Activated T-cell treated with anti-CD3 and anti-CD28 coated beads for 4 hours (primary cell): ENCODE measurements around the gene CISD2.
"Not testable (repeated sequence)": the region's sequence is repeated elsewhere in the genome, so short reads cannot be mapped to it uniquely, and the experiment has no call there.

Experiments
- DNase-seq: peaks from one replicate; pipeline ENCODE4 v3.0.0-alpha.2; 2020

CISD2 gene

DNA sequence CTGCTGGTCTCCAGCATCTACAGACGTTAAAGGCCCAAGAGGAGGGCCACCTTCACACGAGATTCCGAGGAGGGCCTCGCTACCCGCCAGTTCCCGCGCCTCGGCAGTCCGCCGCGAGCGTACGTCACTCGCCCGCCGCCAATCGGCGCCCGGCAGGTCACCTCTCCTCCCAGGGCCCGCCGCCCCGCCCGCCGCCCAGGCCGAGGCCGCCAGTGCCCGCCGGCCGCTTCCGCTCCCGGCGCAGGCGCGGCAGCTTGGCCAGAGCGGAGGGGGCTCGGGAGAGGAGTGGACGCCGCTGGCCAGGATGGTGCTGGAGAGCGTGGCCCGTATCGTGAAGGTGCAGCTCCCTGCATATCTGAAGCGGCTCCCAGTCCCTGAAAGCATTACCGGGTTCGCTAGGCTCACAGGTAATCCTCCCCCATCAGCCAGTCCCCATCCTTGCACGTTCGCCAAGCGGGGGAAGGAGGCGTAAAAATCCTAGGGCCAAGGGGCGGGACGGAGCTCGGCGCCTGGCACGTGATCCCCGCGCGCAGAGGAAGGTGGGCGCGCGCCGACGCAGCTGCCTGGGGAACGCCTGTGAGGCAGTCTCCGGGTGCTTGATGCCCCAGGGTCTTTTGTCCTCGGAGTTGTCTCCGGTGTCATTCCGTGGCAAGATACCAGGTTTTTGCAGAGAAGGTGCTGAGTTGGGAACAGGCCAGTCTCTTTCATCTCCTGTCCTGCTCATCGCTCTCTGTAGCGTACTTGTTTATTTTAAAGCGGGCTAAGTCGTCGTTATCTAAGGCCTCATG lies at the start of gene CISD2:
Gene CISD2 (plus strand): TSS at position 212 of the 788 bp plus-strand sequence. CDS start 93 bp downstream, at position 305.
- peak; percentile 82 for DNase-seq

GRCh38 chr4:102819100-102819499 lies 49.7 kb upstream of the CISD2 start:
- DNase-seq: not testable (repeated sequence)

GRCh38 chr4:102819588-102820365 lies 49.0 kb upstream of the CISD2 start:
- DNase-seq: no peak

GRCh38 chr4:102823464-102823863 lies 45.3 kb upstream of the CISD2 start:
- no peak for DNase-seq

GRCh38 chr4:102823897-102824296 lies 44.9 kb upstream of the CISD2 start:
- DNase-seq: no peak

- no peak for DNase-seq
Measured at GRCh38 chr4:102824398-102824797, 44.4 kb upstream of the CISD2 start.

- peak; percentile 25 for DNase-seq
Measured at GRCh38 chr4:102825261-102826091, 43.3 kb upstream of the CISD2 start.

DNA sequence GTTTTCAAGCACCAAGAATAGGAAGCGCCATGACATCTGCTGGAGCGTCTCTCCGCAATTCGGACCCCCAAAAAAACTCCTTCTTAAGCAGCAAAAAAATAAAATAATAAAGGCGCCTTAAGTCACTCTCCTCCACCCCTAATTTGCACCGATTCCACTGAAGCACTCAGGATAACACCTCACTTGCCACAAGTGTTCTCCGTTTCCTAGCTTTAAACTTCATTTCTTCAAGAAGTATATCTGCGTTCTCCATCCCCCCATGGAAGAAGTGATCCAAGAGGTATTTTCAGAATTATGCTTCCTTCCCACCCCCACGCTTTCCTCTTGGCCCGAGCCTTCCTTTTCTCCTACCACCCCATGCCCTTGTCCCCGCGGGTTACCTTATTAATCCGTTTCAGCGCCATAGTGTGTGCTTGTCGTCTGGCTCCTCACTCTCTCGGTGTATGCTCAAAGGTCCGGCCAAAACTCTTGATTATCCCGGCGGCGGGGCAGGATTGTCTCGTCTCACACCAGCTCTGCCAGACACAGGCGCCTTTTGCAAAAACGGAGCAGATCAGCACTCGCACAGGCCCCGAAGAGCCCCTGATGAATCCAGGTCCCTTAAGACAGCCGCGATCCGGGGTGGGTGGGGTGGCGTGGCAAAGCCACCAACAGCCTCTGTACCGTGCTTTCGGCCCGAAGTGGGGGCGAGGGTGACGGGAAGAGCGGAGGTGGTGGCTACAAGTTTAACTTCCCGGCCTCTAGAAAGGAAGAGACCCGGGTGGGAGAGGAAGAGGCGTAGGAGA lies 42.5 kb upstream of the CISD2 start:
- DNase-seq: peak; percentile 63

DNA sequence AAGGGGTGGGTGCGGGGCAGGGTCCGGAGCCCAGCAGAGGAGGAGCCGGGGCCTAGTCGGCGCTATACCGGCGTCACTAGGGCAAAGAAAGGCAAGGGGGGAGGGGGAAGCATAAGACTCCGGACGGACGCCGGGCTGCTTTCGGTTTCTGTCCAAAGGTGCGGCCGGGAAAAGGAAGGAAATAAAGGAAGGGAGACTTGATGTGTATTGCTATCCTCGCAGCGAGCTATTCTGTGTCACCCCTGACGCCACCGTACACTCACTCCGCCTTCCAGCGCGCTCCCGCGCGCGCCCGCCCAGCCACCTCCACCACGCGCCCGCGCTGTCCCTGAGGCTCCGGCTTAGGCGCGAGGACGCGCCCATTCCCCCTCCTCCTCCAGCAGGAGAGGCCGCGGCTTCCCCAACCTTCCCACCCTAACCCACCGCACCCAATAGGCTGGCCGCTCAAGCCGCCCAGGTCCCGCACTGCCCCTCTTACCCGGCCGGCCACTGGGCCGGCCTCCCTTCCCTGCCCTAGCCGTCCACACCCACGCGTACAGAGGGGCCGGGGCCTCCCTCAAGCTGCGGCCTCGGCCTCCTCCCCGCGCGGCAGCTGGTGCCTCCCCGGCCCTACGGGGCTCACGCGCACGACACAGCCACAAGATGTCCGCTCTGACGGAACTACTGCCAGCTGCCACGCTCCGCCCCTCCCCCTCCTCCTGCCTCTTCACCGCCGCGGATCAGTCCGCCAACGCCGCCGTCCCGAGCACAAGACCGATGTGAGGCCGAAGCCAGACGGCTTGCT lies 41.7 kb upstream of the CISD2 start, which contains the start of gene UBE2D3:
Gene UBE2D3 (minus strand): TSS at position 662 of the 784 bp plus-strand sequence. CDS start 1,043 bp downstream, outside the sequence.
- DNase-seq: peak; percentile 91

GRCh38 chr4:102827674-102828496 lies 40.9 kb upstream of the CISD2 start:
- peak; percentile 96 for DNase-seq

GRCh38 chr4:102828497-102828808 lies 40.3 kb upstream of the CISD2 start:
- DNase-seq: no peak

DNA sequence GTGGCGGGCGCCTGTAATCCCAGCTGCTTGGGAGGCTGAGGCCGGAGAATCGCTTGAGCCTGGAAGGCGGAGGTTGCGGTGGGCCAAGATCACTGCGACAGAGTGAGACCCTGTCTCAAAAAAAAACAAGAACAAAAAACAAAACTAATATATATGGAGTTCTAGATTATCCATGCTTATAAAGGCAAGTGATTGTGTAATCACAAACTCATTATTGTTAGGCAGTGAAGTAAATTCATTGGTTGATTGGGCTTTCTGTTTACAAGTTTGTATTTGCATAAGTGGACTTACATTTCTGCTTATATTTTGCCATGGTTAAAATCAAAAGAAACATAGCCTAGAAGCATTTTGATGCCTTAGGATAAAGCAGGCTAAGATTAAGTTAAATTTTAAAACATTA lies 39.0 kb upstream of the CISD2 start:
- no peak for DNase-seq

GRCh38 chr4:102832105-102832504 lies 36.7 kb upstream of the CISD2 start:
- no peak for DNase-seq

DNA sequence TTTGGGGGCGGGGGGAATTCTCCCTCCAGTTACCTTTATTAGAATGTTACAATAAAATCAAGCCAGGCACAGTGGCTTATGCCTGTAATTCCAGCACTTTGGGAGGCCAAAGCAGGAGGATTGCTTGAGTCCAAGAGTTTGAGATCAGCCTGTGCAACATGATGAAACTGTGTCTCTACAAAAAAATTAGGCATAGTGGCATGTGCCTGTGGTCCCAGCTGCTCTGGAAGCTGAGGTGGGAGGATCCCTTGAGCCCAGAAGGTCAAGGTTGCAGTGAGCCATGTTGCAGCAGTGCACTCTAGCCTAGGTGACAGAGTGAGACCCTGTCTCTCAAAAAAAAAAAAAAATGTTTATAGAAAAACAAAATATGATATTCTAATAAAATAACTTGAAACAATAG lies 36.1 kb upstream of the CISD2 start:
- DNase-seq: no peak

- no peak for DNase-seq
Measured at GRCh38 chr4:102836596-102836995, 32.2 kb upstream of the CISD2 start.

GRCh38 chr4:102842367-102842766 lies 26.4 kb upstream of the CISD2 start:
- no peak for DNase-seq

DNA sequence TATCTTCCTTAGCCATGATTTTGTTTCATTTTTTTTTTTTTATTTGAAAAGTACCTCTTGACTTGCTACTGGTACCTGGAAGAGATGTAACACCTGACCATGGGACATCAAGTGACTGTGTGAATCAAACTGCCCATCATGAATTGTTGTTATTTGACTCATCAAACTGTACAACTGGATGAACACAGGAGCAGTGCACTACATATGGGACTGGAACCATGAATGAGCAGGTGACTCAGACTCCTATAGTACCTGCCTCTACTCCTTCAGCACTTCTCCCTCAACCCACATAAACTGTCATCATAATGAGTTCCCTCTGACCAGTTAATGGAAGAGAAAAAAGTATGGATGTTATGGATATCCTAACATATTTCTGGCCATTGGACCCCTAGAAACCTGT lies 25.5 kb upstream of the CISD2 start:
- DNase-seq: no peak

DNA sequence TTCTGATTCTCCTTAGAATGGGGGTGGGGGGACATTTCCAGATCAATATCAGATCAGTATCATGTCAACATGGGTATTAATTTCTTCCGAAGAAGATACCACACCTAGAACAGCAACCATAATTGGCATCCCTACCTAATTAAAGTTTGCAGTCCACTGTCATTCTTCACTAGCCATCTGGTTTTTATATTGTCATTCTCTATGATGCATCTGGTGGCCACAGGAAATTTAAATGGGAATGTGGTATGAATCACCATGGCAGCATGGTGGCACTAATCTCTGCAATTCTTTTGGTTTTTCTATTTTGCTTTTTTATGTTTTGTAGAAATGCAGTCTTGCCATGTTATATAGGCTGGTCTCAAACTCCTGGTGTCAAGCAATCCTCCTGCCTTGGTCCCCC lies 24.9 kb upstream of the CISD2 start:
- DNase-seq: no peak

- no peak for DNase-seq
Measured at GRCh38 chr4:102847687-102848086, 21.1 kb upstream of the CISD2 start.

DNA sequence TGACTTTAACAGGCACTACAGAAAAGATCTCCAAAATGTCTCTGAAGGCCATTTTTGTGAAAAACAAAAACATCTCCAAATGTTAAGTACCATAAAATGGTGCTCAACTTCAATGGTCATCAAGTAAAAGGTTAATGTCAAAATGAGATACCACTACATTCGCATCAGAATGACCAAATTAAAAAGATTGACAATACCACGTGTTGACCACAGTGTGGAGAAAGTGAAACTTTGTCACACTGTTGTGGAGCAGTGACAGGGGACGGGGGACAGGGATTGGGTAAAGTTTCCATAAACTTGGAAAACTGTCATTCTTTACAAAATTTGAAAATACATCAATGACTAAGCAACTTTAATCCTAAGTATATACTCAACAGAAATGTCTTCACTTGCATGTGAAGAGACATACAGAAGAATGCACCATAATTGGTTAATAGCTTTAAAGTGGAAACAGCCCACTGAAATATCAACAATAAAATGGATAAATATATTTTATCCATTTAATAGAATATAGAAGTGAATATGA lies 19.1 kb upstream of the CISD2 start:
- DNase-seq: no peak
